Measurements from ENCODE around the gene RNF31.

RNF31 gene

DNA sequence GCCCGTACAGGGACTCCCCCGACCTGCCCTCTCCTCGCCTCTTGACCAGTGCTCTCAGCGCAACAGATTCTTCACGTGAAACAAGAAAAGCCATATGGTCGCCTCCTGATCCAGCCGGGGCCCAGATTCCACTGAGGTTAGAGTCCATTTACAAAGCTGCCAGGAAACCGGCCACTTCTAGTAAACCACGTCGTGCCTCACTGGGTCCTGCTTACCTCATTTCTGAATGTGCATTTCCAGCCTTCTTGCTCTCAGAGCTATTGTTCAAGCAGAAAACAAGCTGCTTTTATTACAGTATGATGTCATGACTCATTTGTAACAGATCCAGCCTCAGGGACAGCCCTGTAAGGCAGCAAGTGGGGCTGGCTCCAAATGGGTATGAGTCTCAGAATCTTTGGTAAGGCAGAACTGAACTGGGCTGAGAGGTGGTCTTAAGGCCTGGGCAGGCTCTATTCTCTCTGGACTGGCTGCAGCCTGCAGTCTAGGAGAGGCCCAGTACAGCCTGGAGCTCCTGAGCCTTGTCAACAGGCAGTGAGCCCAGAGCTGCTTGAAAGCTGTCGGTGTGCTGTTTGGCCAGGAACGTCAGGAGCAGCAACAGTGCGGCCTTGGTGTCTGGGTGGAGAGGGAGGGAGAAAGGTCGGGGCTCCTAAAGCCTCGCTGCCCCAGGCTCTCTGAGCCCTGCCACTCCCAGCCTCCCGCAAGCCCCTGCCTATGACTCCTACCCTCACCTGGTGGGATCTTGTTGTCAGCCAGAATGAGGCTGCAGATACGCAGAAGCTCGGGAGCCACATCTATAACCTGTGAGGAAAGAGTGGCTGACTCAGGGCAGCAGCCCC, 32.9 kb downstream of the RNF31 start:
- no peak overlapping the region for H3K27ac ChIP-seq (ENCODE audit: low read depth, low read length, poor library complexity, severe bottlenecking)
- no peaks in the 10 kb centered on the region for H3F3A ChIP-seq (ENCODE audit: insufficient read depth, low read length)
- H3K4me2 ChIP-seq (ENCODE audit: low read length) = no peak overlapping the region

DNA sequence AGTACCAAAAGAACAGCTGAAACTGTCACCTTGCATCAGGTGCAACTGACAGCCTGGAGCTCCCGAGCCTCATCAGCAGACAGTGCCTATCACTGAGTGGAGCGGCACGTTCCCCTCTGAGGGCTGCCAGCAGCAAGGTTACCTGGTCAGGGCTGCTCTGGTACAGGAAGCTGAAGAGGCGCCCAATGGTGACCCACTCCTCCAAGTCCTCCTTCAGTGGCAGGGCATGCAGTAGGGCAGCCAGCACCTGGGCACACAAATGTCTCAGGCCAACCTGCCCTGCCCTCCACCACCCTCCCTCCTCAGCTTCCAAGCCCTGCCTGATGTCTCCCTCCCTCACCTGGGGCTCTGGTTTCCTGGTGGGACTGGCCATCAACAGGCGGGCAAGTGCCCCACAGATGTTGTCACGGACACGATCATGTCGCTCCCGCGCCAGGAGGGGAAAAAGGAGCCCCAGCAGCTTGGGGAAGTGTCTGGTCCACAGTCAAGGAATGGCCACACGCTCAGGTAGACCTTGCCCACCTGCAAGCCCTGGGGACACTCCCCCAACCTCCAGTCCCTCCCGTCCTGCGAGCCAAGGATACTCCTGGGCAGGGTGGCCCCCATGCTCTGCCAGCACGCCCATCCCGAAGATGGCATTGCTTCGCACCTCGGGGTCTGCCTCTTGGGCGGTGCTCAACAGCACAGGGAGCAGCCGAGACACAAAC, 34.2 kb downstream of the RNF31 start:
- H3F3A ChIP-seq (ENCODE audit: insufficient read depth, low read length) = no peaks in the 10 kb centered on the region
- H3K79me2 ChIP-seq (ENCODE audit: insufficient read depth, low read length) = no peaks in the 10 kb centered on the region
- H3K9me3 ChIP-seq (ENCODE audit: low read length) = no peaks in the 10 kb centered on the region
- no peaks in the 10 kb centered on the region for H4K20me1 ChIP-seq (ENCODE audit: insufficient read depth, low read length)
- no peak overlapping the region for H3K9ac ChIP-seq (ENCODE audit: low read length)
- H3K36me3 ChIP-seq (ENCODE audit: insufficient read depth, low read length) = peaks cover 89% of the 10 kb centered on the region
- no peak overlapping the region for H2AFZ ChIP-seq (ENCODE audit: low read length)
- no peak overlapping the region for H3K4me3 ChIP-seq (ENCODE audit: low read depth, low read length, poor library complexity, severe bottlenecking)
- H3K4me1 ChIP-seq (ENCODE audit: insufficient read depth, low read length, severe bottlenecking) = no peaks in the 10 kb centered on the region
- no peaks in the 10 kb centered on the region for H3K27me3 ChIP-seq (ENCODE audit: insufficient read depth, low read length)
- H3K27ac ChIP-seq (ENCODE audit: low read depth, low read length, poor library complexity, severe bottlenecking) = no peak overlapping the region
- H3K4me2 ChIP-seq (ENCODE audit: low read length) = no peak overlapping the region
- TF ChIP-seq, protein P1, sequence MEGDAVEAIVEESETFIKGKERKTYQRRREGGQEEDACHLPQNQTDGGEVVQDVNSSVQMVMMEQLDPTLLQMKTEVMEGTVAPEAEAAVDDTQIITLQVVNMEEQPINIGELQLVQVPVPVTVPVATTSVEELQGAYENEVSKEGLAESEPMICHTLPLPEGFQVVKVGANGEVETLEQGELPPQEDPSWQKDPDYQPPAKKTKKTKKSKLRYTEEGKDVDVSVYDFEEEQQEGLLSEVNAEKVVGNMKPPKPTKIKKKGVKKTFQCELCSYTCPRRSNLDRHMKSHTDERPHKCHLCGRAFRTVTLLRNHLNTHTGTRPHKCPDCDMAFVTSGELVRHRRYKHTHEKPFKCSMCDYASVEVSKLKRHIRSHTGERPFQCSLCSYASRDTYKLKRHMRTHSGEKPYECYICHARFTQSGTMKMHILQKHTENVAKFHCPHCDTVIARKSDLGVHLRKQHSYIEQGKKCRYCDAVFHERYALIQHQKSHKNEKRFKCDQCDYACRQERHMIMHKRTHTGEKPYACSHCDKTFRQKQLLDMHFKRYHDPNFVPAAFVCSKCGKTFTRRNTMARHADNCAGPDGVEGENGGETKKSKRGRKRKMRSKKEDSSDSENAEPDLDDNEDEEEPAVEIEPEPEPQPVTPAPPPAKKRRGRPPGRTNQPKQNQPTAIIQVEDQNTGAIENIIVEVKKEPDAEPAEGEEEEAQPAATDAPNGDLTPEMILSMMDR (IDR thresholded peaks at IDR 0.05; ENCODE audit: low read length) = no peak
- no peak for TF ChIP-seq EZH2 (IDR thresholded peaks at IDR 0.05; ENCODE audit: borderline replicate concordance, low read length)
- no peaks in the 10 kb centered on the region for H3K9me2 ChIP-seq (ENCODE audit: low read depth, low read length)

More for the DNA sequence above, 32.9 kb downstream of the RNF31 start:
- Histone ChIP-seq H2AFZ (ENCODE audit: low read length) (no peak overlapping the region), H3K9me3 (ENCODE audit: low read length) (no peaks in the 10 kb centered on the region), H3K36me3 (ENCODE audit: insufficient read depth, low read length) (peaks cover 77% of the 10 kb centered on the region), H3K4me3 (ENCODE audit: low read depth, low read length, poor library complexity, severe bottlenecking) (no peak overlapping the region), H3K4me1 (ENCODE audit: insufficient read depth, low read length, severe bottlenecking) (no peaks in the 10 kb centered on the region), H3K9me2 (ENCODE audit: low read depth, low read length) (no peaks in the 10 kb centered on the region), H3K27me3 (ENCODE audit: insufficient read depth, low read length) (no peaks in the 10 kb centered on the region), H3K79me2 (ENCODE audit: insufficient read depth, low read length) (no peaks in the 10 kb centered on the region), H3K9ac (ENCODE audit: low read length) (no peak overlapping the region), H4K20me1 (ENCODE audit: insufficient read depth, low read length) (no peaks in the 10 kb centered on the region)
- TF ChIP-seq EZH2 (IDR thresholded peaks at IDR 0.05; ENCODE audit: borderline replicate concordance, low read length) = no peak
- TF ChIP-seq, protein P1 (IDR thresholded peaks at IDR 0.05; ENCODE audit: low read length) = no peak

DNA sequence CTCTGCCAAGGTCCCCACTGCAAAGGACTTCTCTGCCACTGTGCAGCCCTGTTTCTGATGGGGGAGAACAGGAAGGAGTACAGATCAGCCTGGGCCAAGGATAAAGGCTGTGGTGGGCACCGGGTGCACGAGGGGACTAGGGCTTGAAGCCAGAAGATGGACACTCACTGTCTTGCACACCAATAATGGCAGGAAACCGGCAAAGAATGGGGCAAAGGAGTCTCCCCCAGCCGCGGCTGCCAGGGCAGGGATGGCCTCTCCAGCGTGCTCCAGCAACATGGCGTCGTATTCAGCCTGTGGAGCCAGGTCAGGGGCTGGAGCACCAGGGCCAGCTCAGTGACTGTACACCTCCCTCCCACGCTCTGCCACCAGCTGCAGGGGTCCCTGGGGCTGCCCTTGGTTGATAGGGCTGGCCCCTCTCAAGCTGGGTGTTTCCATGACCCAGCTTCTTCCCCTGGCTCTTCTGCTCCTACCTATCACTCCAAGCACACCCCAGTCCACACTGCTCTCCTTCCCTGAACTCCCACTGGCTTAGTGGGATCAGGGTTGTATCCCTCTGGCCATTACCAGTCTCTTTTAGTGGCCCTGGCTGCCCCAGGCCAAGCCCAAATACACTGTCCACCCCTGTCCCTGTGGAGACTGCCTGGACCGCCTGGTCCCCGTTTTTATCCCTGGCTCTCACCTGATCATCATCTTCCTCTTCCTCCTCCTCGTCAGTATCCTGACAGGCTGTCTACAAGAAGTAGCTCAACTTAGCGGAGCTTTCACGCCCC, 35.0 kb downstream of the RNF31 start:
- Histone ChIP-seq H3K4me2 (ENCODE audit: low read length) (no peak overlapping the region), H3K4me1 (ENCODE audit: insufficient read depth, low read length, severe bottlenecking) (peaks cover 2% of the 10 kb centered on the region), H2AFZ (ENCODE audit: low read length) (no peak overlapping the region), H3K9me3 (ENCODE audit: low read length) (no peaks in the 10 kb centered on the region), H3K9me2 (ENCODE audit: low read depth, low read length) (no peaks in the 10 kb centered on the region), H3F3A (ENCODE audit: insufficient read depth, low read length) (no peaks in the 10 kb centered on the region), H3K27me3 (ENCODE audit: insufficient read depth, low read length) (no peaks in the 10 kb centered on the region), H3K36me3 (ENCODE audit: insufficient read depth, low read length) (peaks cover 91% of the 10 kb centered on the region), H4K20me1 (ENCODE audit: insufficient read depth, low read length) (no peaks in the 10 kb centered on the region), H3K9ac (ENCODE audit: low read length) (no peak overlapping the region), H3K4me3 (ENCODE audit: low read depth, low read length, poor library complexity, severe bottlenecking) (no peak overlapping the region), H3K79me2 (ENCODE audit: insufficient read depth, low read length) (no peaks in the 10 kb centered on the region), H3K27ac (ENCODE audit: low read depth, low read length, poor library complexity, severe bottlenecking) (no peak overlapping the region)
- TF ChIP-seq EZH2 (IDR thresholded peaks at IDR 0.05; ENCODE audit: borderline replicate concordance, low read length) = no peak
- TF ChIP-seq, protein P1 (IDR thresholded peaks at IDR 0.05; ENCODE audit: low read length) = no peak
